Epidermal melanocyte (primary cell): Measurements from ENCODE around the gene MGST2.

Experiments
- DNase-seq: peaks from one replicate; pipeline ENCODE4 v3.0.0; 2011; ENCODE audit warnings: low spot score; ENCODE audit not compliant: insufficient read length

MGST2 gene

DNA sequence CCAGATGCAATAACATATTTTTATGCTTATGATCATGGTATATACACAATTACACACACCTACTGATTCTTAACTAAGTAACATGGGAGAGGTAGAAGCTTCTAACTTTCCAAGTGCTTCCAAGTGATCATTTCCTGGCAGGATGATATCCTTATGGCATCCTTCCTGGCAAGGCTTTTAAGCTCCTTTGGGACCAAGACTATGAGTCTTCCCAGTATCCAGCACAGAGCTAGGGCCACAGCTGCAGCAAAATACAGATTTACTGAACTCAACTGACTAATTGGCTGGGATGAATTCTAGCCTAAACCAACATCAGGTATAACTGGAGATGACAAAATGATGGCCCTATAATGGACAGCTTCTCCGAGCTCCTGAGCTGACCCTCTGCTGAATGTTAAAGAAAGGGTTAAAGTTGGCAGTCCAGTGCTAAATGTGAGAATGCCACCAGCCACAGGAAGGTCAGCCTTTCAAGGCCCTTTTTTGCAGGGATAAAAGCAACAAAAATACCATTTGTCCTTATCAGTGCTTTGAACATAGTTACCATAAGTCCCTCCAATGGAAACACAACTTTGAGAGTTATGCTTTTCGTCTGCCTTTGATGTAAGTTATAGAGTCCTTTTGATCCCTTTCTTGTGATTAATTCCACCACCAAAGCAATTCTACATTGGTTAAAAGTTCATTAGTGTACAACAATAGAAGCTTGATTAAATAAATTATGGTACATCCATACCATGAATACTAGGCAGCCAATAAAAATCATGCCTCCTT is 73.4 kb downstream of the MGST2 start:
- no peak for DNase-seq

DNA sequence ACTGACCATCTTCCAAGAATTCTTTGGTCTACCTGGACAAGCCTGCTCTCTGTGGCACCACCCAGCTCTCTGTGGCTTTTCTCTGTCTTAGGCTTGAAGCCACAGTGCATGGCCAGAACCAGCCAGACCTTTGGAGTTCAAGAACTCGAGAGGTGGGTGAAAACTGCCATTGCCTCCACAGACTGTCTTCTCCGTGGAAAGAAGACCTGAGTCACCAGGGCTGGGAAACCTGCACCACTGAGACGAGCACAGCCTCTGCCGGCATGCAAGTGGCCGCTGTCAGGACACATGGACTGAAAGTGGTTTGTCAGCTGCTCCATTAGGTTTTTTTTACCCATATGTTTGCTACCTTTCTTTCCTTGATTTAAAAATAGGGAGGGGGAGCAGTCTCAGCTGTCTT is 74.5 kb downstream of the MGST2 start:
- DNase-seq = no peak

DNA sequence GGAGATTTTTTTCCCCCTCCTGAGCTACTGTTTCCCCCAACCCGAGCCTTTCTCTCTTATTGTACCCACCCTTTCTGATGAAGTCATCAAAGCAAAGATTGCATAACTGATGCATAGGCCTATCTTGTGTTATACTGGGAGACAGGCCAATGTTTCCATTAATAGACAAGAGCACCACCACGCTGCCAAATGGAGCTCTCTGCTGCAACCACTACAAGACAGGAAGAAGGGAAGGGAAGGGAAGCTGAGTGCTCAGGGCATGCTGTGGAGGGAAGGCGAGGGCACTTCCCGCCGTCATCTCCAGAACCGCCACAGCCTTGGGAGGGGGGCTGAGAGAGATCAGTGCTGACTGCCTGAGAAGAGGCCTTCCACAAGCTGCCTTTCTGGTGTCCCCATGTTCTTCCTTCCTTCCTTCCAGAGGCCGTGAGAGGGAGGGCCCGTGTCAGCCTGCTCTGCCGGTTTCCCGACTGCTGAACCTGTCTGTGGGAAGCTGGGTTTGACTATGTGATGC is 75.0 kb downstream of the MGST2 start:
- no peak for DNase-seq

DNA sequence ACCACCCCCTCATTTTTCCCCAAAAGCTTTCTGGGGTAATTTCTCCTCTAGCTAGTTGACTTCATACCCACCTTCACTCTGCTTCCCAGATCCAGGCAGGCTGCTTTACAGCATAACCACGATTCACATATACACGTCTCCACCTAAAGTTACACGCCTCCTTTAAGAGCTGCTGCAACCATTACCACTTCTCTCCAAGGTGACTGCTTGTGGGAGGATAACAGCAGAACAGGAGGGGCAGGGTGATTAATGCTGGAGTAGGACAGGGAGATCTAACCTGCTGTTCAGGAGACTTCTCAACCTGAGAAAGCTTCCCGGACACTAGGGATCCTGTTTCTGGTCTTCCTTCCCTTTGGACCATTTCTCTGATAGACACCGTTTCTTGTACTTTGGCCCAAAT is 77.4 kb downstream of the MGST2 start:
- DNase-seq = no peak

DNA sequence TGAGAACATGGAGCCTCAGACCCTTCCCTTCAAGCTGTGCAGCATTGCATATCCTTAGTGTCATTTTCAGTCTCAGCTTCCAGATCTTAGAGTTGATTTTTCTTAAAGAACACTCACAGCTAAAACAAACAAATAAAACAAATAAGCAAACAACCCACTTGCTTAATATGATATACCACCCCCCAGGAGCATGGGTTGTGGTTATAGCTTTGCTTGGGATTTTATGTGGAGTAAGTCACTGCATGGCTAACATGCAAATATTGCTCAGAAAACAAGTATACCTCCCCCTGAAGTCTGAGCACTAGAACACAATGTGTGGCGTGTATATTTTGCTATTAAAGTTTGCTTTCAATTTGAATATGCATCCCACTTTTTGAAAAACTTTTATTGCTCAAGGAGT is 78.6 kb downstream of the MGST2 start:
- DNase-seq = no peak

DNA sequence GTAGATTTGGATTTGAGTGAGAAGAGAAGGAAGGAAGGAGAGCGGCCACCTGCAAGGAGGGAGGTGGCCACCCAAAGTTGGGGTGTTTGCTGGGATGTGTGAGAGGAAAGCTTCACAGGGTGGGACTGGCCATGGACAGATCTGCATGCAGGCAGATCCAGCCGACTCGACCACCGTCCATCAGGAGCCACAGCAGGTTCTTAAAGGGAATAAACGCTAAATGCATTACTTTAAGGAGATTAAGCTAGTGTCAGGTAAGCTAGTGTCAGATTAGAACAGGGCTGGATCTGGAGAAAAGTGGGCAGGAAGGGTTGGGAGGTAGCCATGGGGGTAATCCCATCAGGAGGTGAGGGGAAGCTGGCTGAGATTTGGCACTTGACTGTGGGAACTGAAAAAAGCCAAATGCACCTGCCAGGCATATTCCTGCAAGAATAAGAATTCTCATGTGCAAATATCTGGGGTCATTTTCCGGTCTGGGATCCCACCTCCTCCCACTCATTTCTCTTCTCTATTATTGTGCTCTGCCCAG is 79.6 kb downstream of the MGST2 start:
- no peak for DNase-seq

DNA sequence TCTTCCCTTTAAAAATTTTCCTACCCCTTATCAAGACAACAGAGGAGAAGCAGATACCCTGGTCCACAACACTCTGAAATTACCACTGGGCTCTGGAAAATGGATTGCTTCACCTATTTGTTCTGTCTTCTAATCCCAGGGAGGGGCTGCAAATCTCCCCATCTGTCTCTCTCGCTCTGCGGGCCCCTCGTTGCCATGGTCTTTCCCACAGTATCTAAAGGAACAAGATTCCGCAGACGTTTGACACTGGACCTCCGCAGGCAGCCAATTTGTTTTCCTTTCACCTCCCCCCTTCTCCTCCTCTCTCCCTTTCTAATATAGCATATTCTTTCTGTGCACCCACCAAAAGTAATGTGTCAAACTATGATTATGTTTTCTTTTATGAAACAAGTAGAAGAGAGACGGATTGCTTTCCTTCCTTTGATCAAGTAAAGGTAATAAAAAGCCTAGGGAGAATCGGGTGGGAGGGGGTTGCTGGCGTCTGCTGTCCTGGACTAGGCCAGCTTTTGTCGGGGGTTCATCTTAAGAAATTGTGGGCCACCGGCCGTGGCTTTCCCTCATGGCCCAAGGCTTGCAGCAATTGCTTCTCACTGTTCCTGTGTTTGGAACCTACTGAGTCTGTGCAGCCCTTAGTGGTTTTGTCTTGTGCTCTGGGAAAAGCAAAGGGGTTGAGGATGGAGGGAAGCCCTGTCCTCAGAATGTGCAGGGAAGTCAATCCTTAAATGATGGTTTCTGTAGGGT is 81.0 kb downstream of the MGST2 start:
- DNase-seq = no peak

DNA sequence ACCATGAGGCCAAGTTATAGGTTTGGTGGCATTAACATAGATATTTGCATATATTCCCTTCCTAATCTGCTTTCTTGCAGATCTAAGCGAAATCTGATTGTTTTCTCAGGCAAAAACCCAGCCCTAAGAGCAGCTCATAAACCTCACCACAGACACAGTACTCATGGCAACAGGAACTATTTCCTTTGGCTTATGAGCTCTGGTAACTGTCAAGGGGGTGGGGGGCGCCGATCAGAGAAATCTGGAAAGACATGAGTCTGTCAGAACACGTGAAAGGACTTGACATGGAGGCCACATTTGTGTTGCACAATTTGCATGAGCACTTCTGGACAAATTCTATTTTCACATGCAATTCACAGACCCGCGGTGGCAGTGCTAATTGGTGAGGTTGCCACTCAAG is 83.7 kb downstream of the MGST2 start:
- no peak for DNase-seq

DNA sequence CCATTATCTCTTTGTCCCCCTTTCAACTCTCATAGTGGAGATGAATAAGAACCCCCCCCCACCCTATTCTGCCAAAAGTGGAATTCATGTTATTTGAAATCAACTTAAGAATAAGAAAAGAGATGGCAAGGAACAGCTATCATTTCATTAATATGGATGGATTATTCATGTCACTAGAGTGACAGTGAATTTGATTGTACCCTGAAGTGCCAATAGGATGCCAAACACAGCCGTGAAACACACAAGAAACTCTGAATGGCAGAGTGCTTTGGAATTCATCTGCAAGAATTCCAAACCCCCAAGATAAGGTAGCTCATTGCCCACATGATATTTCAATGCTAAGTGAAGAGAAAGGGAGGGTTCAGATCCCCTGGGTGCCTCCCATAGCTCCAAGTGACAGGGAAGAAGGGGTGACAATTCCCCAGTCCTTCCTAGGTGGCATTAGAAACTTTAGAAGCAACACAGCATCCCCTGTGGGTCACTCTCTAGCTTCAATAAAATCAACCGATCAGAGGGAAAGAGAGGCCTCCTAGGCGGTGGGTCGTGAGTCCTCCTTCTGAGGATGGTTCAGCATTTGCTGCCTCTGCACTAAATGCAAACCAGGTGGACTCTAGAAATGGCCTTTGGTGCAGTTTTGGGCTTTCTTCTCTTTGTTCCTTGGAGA is 84.3 kb downstream of the MGST2 start:
- no peak for DNase-seq

DNA sequence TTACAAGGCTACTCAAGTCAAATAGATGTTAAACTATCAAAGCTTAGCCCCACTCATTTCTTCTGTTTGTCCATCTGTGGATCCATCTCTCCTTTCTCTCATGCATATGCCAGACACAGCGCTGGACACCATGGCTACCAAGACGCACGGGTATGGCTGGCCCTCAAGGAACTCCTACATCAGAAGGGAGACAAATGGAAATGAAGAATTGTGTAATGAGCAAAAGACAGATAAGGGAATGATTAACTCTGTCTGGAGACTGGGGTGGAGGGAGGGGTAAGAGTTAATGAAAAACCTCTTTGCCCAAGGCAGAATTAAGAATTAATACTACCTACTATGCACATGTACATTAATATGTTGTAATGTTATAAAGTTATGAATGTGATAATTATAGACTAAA is 88.1 kb downstream of the MGST2 start:
- DNase-seq = no peak
